ENCODE measurements around the gene PHF3.
A peak's percentile ranks its signal among the peaks of the same experiment; 100 is the strongest.
"Not testable (repeated sequence)": the region's sequence is repeated elsewhere in the genome, so short reads cannot be mapped to it uniquely, and the experiment has no call there.

The PHF3 gene

DNA sequence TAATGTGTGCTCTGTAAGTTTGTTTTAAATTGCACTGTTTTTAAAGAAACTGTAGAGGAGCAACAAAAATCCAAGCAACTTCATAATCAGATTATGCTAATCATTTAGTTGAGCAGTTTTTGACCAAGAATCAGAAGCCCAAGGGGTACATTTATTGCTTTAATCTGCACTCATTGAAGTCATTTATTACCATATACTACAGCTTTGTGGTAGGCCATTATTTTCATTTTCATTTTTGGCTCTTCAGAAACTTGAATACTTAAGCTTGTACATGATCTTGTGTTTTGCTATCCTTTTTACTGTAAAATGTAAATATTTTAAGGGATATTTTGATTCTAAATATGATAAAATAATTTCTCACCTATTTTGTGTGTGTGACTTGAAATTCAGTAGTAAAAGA lies 78.5 kb downstream of the PHF3 start:
- no peak for DNase-seq (ENCODE audit: low spot score)

DNA sequence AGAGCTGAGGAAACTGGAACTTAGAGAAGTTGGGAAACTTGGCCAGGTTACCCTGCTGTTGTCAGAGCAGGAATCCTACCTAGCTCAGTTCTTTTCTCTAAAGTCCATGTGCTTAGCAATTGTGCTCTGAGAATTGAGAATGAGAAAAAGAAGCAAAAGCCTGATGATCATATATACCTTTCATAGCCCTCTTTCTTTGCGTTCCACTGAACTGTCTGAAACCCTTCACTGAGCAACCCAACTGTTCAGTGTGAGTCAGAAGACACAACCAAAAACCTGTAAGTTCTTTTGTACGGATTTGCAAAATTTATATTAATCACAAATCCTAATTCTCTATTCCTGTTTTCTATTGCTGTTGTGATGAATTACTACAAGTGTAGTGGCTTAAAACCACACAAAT lies 80.6 kb downstream of the PHF3 start:
- DNase-seq (ENCODE audit: low spot score), result no peak

DNA sequence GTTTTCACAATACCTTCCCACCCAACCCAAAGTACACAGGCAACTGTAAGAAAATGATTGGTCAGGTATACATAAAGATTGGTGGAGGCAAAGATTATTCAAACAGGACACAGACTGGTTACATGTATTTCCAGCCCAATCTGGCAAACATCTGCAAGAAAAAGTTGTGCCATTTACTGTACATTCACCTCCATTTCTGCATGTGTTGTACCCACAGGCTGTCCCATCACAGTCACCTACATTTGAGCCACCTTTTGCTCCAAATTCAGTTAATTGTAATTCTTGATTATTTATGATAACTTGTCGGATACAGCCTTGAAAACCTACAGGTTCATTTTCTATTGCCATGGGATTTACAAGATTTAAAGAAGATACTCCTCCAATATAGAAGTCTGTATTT lies 85.6 kb downstream of the PHF3 start:
- DNase-seq (ENCODE audit: low spot score), result no peak

DNA sequence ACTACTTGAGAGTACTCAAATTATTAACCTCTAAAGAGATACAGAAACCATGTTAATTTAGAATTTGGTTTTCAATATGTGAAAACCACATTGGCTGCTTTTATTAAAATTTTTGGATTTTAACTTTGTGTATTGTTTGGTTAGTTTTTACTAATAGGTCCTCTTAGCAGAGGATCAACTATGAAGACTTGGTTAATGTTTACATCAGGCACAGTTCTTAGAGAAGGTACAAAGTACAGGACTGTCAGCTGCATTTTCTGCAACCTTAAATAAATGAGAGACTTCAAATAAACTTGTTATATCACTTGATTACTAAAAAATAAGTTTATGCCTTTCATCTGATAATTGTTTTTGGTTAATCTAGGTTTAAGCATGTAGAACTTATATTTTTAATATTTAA lies 89.1 kb downstream of the PHF3 start:
- DNase-seq (ENCODE audit: low spot score), result no peak

DNA sequence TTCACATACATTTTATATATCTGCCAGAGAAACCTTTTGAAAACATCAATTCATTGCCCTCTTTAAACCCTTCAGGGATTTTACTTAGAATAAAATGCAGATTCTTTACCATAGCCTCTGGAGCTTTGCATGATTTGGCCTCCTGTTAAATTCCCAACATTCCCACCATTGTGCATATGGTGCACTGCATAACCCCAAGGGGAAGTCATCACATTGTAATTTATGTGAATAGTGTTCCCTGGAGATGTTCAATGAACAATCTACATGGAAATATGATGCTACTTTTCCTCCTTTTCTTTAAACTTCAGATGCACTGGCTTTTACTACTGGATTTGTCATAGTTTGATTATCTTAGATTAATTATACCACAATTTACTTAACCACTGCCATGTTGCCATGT lies 94.7 kb downstream of the PHF3 start:
- no peak for DNase-seq (ENCODE audit: low spot score)

DNA sequence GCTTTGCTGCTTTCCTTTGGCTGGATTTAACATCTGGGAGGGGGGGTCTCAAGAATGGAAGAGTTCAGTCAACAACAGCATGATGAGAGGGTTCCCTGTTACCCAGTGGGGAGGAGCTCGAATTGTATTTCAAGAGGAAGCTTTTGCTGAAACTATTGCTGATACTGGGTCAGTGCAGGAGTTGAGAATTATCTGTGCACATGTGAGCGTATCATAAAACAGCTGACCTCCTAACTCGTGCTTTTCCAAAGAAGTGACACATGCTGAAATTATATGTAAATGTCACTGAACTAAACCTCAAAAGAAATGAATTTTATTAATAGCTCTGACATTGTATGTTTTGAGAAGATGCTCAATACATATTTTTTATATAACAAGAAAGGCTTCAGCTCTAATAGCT lies 96.3 kb downstream of the PHF3 start:
- no peak for DNase-seq (ENCODE audit: low spot score)

DNA sequence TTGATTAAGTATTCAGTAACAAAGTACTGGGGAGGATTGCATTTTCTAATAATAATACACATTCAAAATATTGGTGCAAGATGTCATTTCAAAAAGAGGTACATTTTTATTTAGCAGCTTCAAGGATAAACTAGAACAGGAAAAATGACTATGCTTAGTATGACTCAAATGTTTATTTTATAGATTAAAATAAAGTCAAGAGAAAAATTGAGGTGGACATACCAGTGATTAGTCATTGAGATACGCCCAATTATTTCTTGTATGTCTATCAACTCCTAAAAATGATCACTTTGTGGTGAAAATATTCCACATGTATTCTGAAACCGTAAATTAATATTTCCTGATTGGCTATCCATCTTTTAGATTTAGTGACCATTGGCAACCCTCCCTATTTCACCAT lies 96.7 kb downstream of the PHF3 start:
- no peak for DNase-seq (ENCODE audit: low spot score)

DNA sequence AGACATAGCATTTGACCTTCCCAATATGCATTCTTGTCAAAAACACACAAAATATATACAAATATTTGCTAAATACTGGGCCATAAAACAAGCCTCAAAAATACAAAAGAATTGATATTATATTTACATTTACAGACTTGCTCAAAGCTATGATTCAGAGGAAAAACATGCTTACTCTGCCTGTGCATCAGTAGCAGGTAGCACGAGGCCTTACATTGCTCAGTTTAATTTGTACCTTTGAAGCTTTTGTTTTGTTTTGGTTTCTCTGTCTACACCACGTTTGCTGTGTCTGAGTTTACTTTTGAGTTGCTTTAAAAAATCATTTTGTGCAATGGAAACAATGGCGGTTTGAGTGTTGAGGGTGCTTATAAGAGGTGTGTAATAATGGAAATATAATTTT lies 99.3 kb downstream of the PHF3 start:
- DNase-seq (ENCODE audit: low spot score), result no peak

DNA sequence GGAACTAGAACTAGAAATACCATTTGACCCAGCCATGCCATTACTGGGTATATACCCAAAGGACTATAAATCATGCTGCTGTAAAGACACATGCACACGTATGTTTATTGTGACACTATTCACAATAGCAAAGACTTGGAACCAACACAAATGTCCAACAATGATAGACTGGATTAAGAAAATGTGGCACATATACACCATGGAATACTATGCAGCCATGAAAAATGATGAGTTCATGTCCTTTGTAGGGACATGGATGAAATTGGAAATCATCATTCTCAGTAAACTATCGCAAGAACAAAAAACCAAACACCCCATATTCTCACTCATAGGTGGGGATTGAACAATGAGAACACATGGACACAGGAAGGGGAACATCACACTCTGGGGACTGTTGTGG lies 102.6 kb downstream of the PHF3 start:
- DNase-seq (ENCODE audit: low spot score), result not testable (repeated sequence)

DNA sequence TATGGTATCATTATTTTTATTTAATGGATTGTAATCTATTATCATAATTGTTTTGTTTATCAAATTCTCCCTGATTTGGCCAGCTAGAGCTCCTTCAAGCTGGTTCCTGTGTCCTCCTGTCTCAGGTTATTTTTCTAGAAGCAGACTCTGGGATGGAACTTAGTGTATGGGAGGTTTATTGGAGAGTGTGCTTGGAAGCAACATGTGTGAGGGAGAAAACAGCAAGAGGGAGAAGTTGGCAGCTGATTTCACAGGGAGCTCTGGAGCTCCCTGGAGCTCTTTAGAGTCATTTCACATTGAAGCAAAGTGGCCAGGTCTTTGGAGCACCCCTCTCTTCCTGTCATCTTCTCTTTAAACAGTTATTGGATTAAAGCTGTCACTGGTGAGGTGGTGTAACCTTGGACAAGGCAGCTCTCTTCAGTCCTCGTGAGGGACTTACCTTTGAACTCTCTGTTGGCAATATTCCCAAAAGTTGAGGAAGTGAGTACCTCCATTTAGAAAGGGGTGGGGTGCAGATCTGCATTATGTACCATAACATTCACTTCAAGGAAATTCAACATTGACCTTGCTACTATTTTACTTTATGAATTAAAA lies 103.6 kb downstream of the PHF3 start:
- DNase-seq (ENCODE audit: low spot score), result no peak

DNA sequence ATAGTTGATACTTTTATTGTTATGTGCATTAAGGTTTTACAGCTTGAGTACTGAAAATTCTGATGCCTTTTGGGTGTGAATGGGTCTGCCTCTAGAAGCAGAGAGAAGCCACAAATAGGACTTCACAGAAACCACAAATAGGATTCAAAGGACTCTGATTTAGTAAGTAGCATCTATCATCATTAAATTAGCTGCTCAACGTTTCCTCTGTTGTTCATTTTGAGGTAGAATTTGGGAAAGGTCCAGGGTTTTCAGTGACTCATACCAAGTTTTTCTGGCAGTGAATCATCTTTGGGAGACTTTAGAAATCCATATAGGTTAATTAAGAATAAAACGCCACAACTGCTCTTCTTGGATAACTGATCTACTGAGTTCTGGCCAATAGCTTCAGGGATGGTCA lies 105.1 kb downstream of the PHF3 start:
- DNase-seq (ENCODE audit: low spot score), result no peak

DNA sequence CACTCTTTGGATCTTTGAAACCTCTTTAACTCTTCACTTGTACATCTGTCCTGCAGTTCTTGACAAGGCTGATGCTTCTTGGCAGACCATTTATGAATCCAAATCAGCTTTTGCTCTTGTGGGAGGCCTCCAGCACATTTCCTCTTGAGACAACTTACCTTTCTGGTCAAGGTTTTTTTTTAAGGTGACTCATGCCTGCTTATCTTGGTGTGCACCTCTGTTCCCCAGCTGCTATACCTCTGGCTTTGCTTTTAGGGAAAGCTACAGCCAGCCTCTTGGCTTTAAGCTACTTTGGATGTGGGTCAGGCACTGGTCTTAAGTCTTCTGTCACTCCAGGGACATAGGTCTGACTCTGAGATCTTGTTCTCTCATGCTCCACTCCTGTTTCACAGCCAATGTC lies 106.5 kb downstream of the PHF3 start:
- no peak for DNase-seq (ENCODE audit: low spot score)

DNA sequence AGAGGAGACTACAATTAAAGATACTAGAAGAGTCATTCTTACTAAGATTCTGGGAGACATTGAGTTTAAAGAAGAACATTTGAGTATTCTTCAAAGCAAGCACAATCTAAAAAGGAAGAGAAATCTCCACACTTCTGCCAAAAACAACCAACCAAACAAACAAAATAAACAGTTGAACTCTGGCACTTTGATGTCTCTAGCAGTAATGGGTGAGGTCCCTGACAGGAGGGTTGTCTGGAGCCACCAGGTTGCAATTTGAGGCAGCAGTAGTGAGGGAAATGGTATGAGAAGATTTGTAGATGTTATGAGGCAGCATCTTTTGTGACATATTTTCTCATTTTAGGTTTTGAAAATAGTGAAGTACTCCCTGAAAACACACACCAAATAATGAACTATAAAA lies 108.1 kb downstream of the PHF3 start:
- no peak for DNase-seq (ENCODE audit: low spot score)

DNA sequence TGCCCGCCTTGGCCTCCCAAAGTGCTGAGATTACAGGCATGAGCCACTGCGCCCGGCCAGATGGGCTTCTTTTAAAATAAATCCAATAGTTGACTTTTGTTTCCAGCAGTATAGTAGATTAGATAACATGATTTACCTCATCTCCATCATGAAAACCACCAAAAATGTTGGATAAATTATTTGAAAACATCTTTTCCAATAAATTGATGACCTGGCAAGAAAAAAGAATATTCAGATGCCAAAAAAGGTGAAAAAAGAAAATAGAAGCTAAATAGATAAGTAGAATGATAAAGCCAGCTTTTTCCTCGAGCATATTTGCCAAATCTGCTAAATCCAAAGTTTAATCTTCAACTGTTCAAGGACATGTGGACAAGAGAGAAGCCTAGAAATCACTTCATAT lies 109.2 kb downstream of the PHF3 start:
- DNase-seq (ENCODE audit: low spot score), result no peak

DNA sequence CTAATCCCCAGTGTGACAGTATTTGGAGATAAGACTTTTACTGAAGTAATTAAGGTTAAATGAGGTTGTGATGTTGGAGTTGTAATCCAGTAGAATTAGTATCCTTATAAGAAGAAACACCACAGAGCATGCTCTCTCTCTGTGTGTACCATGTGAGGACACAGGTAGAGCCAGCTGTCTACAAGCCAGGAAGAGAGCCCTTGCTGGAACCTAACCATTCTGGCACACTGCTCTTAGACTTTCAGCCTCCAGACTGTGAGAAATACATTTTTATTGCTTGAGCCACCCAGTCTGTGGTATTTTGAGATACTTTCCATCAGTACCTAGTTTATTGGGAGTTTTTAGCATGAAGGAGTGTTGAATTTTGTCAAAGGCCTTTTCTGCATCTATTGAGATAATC lies 110.2 kb downstream of the PHF3 start:
- no peak for DNase-seq (ENCODE audit: low spot score)

DNA sequence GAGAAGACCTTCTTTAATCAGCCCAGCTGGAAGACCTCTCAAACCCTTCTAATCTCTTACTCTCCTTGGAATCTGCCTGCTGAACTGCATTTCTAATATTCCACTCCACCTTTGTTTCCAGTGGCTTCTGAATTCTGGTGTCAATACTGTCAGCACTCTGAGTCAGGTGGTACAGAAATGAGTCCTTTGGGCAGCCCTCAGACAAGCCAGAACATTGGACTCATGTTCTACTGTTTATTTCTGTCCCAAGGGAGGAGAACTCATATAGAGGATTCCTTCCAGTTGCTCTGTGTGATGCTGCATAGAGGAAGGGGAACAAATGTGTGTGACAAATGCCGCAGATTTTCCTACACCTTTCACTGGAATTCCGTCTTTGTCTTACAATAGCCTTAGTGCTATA lies 114.8 kb downstream of the PHF3 start:
- DNase-seq (ENCODE audit: low spot score), result no peak

DNA sequence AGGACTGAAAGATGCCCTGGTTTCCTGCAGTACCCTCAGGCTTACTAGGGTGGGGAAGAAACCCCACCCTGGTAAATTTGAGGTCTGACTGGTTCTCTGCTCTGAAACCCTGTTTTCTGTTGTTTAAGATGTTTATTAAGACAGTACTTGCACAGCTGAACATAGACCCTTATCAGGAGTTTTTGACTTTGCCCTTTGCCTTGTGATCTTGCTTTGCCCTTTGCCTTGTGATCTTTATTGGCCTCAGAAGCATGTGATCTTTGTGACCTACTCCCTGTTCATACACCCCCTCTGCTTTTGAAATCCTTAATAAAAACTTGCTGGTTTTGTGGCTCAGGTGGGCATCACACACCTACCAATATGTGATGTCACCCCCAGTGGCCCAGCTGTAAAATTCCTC lies 121.7 kb downstream of the PHF3 start:
- not testable (repeated sequence) for DNase-seq (ENCODE audit: low spot score)

DNA sequence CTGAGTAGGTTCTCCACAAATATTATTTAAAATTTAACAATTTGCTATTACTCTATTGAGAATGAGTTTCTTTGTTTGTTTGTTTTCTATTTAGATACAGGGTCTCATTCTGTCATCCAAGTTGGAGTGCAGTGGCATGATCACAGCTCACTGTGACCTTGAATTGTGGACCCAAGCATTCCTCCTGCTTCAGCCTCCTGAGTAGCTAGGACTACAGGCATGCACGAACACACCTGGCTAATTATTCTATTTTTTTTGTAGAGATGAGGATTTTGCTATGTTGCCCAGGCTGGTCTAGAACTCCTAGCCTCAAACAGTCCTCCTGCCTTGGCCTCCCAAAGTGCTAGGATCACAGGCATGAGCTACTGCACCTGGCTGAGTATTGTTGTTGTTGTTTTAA lies 122.2 kb downstream of the PHF3 start:
- no peak for DNase-seq (ENCODE audit: low spot score)

DNA sequence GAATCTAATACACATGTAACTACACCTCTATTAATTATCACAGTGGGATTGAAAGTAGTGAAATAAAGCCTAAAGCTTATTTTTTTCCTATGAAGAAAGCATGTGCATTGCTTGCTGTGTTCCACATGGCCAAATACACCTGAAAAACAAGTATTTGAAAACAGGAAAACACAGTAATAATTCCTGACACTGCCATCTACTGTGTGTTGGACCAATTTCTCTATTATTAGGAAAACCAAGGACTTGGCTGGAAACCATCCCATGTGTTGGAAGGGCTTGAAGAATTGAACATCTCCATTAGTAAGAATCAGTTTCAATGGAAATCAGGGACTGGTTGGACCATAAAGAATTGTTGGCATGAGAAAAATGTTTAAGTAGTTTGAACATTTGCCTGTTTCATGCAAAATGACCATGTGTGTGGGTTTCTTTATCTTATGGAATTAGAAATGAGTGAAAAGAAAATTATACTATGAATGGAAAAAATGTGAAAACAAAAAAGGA lies 124.1 kb downstream of the PHF3 start:
- DNase-seq (ENCODE audit: low spot score), result no peak

DNA sequence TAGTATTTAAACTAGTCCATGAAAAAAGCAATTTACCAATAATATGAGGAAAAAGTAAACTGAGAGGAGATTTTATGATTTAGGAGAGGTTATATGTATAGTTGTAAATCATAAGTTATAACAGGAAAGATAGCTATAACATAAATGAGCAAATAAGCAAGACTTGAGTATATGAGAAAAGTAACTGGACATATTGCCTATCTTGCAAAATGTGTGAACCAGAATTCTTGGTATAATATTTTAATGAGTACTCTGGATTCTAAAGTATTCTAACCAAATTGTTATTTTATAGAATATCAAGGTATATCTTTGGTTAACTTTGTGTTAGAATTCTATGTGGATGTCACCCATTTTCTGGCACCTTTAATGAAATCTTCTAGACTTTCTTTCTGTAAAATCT lies 124.6 kb downstream of the PHF3 start:
- no peak for DNase-seq (ENCODE audit: low spot score)

DNA sequence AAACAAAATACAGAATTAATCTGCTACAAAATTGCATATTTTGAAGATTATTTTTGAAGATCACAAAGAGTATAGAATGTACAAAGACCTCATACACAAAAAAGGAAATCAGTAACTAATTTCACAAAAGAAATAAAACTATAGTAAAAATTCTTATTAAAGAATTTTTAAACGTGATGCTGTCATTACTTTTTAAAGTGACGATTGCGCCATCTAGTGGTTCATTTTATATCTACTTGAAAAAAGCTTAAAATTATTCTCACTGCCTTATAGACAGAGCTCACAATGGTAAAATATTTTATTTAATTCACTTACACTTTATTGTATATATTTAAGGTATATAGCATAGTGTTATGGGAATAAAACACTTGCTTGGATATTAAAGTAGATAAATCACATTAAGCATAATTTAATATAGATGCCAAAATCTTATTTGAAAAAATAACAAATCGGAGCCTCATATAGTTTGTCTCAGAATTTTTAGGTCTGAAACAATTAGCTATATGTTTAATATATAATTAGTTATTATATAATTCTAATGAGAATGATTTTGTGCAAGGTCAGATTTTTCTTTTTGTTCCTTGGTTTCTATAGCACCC lies 128.8 kb downstream of the PHF3 start:
- peak; percentile 49 for DNase-seq (ENCODE audit: low spot score)
